ENCODE data around the gene NRIP1. TPM values are rescaled to one million over a fixed set of nuclear protein-coding genes. Genes with fewer than 3 reads are reported as not detected.

The NRIP1 gene
- total RNA-seq, 2 experiments from 2014 or later: 12.4 to 12.8 TPM

- no peaks in the 10 kb centered on the region for H3K36me3 Mint-ChIP-seq (ENCODE audit: low read depth)
- peaks cover 2% of the 10 kb centered on the region for H3K4me1 Mint-ChIP-seq (ENCODE audit: low read depth)
- ChIA-PET CTCF (no interaction called here), POLR2A (no interaction called here)
- no peak overlapping the region for H3K27ac Mint-ChIP-seq
- intact Hi-C loops (cut with micrococcal nuclease): no loop called here
- no peak overlapping the region for H3K4me3 Mint-ChIP-seq
- ATAC-seq (no peak), DNase-seq (no peak)
- TF ChIP-seq, protein P1, sequence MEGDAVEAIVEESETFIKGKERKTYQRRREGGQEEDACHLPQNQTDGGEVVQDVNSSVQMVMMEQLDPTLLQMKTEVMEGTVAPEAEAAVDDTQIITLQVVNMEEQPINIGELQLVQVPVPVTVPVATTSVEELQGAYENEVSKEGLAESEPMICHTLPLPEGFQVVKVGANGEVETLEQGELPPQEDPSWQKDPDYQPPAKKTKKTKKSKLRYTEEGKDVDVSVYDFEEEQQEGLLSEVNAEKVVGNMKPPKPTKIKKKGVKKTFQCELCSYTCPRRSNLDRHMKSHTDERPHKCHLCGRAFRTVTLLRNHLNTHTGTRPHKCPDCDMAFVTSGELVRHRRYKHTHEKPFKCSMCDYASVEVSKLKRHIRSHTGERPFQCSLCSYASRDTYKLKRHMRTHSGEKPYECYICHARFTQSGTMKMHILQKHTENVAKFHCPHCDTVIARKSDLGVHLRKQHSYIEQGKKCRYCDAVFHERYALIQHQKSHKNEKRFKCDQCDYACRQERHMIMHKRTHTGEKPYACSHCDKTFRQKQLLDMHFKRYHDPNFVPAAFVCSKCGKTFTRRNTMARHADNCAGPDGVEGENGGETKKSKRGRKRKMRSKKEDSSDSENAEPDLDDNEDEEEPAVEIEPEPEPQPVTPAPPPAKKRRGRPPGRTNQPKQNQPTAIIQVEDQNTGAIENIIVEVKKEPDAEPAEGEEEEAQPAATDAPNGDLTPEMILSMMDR (IDR thresholded peaks at IDR 0.05): no peak
- H3K9me3 Mint-ChIP-seq: no peaks in the 10 kb centered on the region
- no peaks in the 10 kb centered on the region for H3K27me3 Mint-ChIP-seq
These were observed 151.2 kb downstream of the NRIP1 start for GRCh38 chr21:14913638-14914037.

GRCh38 chr21:14911351-14911750 lies 153.4 kb downstream of the NRIP1 start:
- peaks cover 2% of the 10 kb centered on the region for H3K9me3 Mint-ChIP-seq
- no peak overlapping the region for H3K4me3 Mint-ChIP-seq
- TF ChIP-seq, protein P1 (IDR thresholded peaks at IDR 0.05): no peak
- H3K36me3 Mint-ChIP-seq (ENCODE audit: low read depth): no peaks in the 10 kb centered on the region
- H3K27me3 Mint-ChIP-seq: no peaks in the 10 kb centered on the region
- ChIA-PET CTCF (no interaction called here), POLR2A (no interaction called here)
- DNase-seq (no peak), ATAC-seq (no peak)
- H3K4me1 Mint-ChIP-seq (ENCODE audit: low read depth): peaks cover 2% of the 10 kb centered on the region
- intact Hi-C loops (cut with micrococcal nuclease): no loop called here
- no peak overlapping the region for H3K27ac Mint-ChIP-seq

Data from activated CD8-positive, alpha-beta T cell treated with anti-CD3 and anti-CD28 coated beads for 36 hours (primary cell).